Esophagus (tissue), 2 donors: ENCODE results near the gene SART3. TPM values are rescaled to one million over a fixed set of nuclear protein-coding genes. Genes with fewer than 3 reads are reported as not detected.
A peak's percentile ranks its signal among the peaks of the same experiment; 100 is the strongest.

ENCODE experiments used
- H3K27ac ChIP-seq, 2 donors: one replicate each; pipeline ENCODE4 v1.5.1; 2013; ENCODE audit warnings: low read depth in 2 of 2, mild to moderate bottlenecking in 2 of 2, inconsistent platforms in 1 of 2, low read length in 1 of 2, moderate library complexity in 1 of 2
- H3K27me3 ChIP-seq, 2 donors: one replicate each; pipeline ENCODE4 v1.6.1; 2013; ENCODE audit warnings: low read length in 2 of 2, control low read depth in 1 of 2, mild to moderate bottlenecking in 1 of 2; ENCODE audit not compliant: insufficient read depth in 2 of 2, control insufficient read depth in 1 of 2
- H3K36me3 ChIP-seq, 2 donors: one replicate each; pipeline ENCODE4 v1.6.1; 2013; ENCODE audit warnings: low read length in 1 of 2; ENCODE audit not compliant: control insufficient read depth in 2 of 2, insufficient read depth in 2 of 2
- H3K4me1 ChIP-seq, 2 donors: one replicate each; pipeline ENCODE4 v1.6.1; 2013; ENCODE audit warnings: low read length in 1 of 2; ENCODE audit not compliant: control insufficient read depth in 2 of 2, insufficient read depth in 2 of 2
- H3K4me3 ChIP-seq, 2 donors: one replicate each; pipeline ENCODE4 v1.5.1; 2013; ENCODE audit warnings: low read length in 2 of 2, mild to moderate bottlenecking in 2 of 2, low read depth in 1 of 2, moderate library complexity in 1 of 2
- H3K9me3 ChIP-seq, 2 donors: one replicate each; pipeline ENCODE4 v1.6.1; 2013; ENCODE audit warnings: mild to moderate bottlenecking in 2 of 2, low read depth in 1 of 2, low read length in 1 of 2, moderate library complexity in 1 of 2; ENCODE audit not compliant: control insufficient read depth in 2 of 2, insufficient read depth in 1 of 2
- WGBS, 2 donors: extraction: QIAGEN DNeasy Blood & Tissue Kit; methylation state at CpG; one replicate each; pipeline ENCODE4 v1.1.7; 2013; 5-methylcytosine and 5-hydroxymethylcytosine counted together
- polyA plus RNA-seq, 2 donors: library from polyadenylated mRNA; stranded (reverse); fragments of 200-250 nt; gene quantifications; one replicate each; pipeline ENCODE4 v1.2.3, GENCODE V29; 2013
- donor health status: healthy with polysubstance abuse.
- donor health status: Bipolar disorder and iron deficiency.

Gene SART3
- polyA plus RNA-seq, 2 donors = 10.8 to 16.0 TPM

DNA sequence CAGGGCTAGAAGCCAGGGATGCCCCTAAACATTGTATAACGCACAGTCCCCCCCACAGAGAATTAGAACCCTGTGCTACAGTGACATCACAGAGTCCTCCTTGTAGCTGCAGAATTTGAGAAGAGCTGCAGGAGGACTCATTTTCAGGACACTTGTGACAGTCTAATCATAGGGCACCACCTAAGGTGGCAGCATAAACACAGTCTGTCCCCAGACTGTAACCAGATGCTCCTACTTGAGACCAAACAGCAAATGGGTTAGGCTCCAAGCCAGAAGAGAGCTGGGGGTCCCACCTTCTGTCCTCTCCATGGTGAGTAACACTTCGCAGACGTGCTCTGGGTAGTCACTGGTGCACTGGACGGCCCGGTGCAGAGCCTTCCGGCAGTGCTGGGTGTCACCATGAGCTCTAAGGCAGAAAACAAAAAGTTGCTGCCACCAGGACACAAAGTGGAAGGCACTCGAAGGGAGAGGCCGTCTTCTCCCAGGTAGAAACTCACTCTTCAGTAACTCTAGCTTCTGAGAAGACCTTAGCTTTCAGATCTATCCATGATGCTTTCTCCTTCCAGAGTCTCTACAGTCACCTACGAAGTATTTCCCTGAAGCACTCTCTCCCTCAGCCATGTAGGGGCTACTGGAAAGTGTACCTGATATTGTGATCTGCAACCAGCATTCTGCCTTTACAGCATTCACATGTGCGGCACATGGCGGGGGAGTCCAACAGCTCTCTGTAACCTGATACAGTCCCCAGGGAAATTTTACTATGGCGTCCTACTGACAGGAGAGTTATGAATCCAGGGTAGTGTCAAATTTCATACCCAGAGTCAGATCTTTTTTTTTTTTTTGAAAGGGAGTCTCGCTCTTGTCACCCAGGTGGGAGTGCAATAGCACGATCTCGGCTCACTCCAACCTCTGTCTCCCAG is 28.8 kb downstream of the SART3 start:
- WGBS, 2 donors = 91 to 93% methylated on average over 15 of the region's 15 CpGs

DNA sequence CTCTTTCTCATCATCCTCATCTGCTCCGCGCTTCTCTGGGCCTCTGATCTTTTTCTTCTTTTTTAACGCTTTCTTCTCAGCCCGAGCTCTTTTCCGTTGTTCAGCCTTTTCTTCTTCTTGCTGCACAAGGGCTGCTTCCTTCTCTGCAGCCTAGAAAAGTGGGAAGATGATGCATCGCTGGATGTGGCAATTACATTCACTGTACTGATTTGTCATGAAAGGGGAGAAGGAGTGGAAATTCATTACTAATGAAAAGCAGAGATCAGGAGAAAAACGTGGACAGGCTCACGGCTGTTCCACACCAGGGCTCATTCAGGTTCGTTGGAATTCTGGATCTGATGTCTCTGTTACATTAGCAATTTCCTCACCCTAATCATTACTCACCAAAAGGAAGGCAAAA is 30.8 kb downstream of the SART3 start:
- Histone ChIP-seq H3K4me1 (no peaks in the 10 kb centered on the region), H3K27me3 (no peaks in the 10 kb centered on the region), H3K9me3 (no peaks in the 10 kb centered on the region), H3K36me3 (peaks cover 16 to 46% of the 10 kb centered on the region in 2 donors), H3K4me3 (no peak overlapping the region), H3K27ac (no peak overlapping the region)
- 94 to 95% methylated on average over 9 of the region's 9 CpGs for WGBS, 2 donors

More for the DNA sequence above, 28.8 kb downstream of the SART3 start:
- H3K4me1 ChIP-seq = no peaks in the 10 kb centered on the region
- no peaks in the 10 kb centered on the region for H3K9me3 ChIP-seq
- peaks cover 17 to 35% of the 10 kb centered on the region in 2 donors for H3K36me3 ChIP-seq
- no peak overlapping the region for H3K4me3 ChIP-seq
- no peak overlapping the region for H3K27ac ChIP-seq
- H3K27me3 ChIP-seq = no peaks in the 10 kb centered on the region

DNA sequence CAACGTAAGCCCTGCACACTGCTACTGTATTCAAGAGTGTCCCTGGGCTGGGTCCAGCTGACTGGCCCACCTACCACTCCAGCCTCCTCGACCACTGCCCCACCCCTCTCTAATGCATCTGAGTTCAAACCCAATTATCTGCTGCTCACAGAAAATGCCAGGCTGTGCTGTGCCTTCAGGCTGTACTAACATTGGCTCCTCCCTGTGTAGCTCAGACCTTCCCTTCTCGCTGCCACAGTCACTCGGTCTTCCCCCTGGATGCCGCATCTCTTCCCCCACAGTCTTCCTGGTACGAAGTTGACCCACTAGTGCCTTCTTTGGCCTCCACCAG is 33.8 kb downstream of the SART3 start:
- Histone ChIP-seq H3K27ac (no peak overlapping the region), H3K27me3 (no peaks in the 10 kb centered on the region), H3K36me3 (peaks cover 30 to 61% of the 10 kb centered on the region in 2 donors), H3K4me3 (no peak overlapping the region), H3K4me1 (no peaks in the 10 kb centered on the region), H3K9me3 (no peaks in the 10 kb centered on the region)
- WGBS, 2 donors = 87 to 89% methylated on average over 6 of the region's 6 CpGs

DNA sequence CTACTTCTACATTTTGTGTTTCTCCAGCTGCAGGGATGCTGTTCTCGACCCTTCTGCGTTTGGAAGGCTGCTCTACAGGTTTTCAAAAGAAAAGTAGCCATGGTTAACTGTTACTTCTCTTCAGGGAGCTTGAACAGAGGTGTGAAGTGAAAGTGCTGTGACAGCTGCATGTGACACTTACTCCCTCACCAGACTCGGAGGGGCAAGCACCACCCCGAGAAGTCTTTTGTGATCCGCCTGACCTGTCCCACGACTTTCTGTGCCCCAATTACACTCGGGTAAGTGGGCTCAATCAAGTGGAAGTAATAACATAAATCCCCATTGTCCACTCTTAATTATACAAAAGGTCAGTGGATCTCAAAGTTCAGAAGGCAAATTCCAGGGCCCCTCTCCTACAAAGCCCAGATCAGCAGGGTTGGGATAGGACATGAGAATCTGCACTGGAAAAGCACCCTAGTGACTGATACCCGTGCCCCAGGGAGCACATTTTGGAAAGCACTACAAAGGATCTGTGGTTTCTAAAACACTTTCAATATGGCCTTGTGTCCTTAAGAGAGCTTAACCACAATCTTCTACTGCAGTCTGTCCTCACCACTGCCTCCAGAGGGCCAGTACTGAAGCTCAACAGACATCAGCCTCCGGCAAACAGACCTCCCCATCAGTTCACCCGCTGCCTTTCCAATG is 34.3 kb downstream of the SART3 start:
- H3K27ac ChIP-seq = no peak overlapping the region
- H3K27me3 ChIP-seq = no peaks in the 10 kb centered on the region
- no peaks in the 10 kb centered on the region for H3K9me3 ChIP-seq
- peaks cover 28 to 57% of the 10 kb centered on the region in 2 donors for H3K36me3 ChIP-seq
- WGBS, 2 donors = 72 to 81% methylated on average over 10 of the region's 10 CpGs
- H3K4me1 ChIP-seq = no peaks in the 10 kb centered on the region
- H3K4me3 ChIP-seq = no peak overlapping the region

DNA sequence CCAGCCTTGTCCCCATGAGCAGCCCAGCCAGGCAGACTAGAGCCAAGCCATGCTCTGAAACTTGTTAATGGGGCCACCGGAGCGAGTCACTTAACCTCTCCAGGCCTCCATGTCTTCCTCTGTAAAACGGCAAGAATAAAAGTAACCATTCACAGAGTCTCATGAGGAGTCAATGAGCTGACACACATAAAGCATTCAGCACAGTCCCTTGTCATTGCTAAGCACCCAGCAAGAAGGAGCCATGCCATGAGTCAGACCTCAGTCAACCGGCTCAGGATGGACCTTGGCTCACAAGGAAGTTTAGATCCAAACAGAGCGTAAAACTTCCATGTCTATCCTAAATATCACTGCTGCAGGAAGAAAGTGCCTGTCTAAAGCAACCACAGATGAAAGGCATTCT is 35.3 kb downstream of the SART3 start:
- WGBS, 2 donors = 79 to 81% methylated on average over 5 of the region's 5 CpGs
- peaks cover 26 to 60% of the 10 kb centered on the region in 2 donors for H3K36me3 ChIP-seq

DNA sequence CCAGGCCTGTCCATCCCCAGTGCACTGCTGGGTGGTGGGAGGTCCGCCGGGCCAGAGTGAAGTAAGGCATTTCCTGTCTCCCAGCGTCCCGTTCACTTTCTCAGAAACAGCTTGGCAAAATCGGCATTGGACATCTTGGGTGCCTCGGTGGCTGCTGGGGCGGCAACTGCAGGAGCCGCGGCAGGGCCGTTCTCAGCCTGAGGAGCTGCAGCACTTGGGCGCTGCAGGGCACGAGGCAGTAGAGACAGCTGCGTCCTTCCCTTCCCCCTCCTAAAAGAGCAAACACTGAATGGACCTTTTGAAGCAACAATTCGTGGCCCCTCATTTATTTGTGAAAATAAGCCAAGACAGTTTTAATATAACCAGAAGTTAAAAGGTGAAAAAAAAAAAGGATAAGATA is 37.6 kb downstream of the SART3 start:
- Histone ChIP-seq H3K27me3 (no peaks in the 10 kb centered on the region), H3K36me3 (peaks cover 26 to 64% of the 10 kb centered on the region in 2 donors), H3K4me3 (no peak overlapping the region), H3K9me3 (no peaks in the 10 kb centered on the region), H3K4me1 (no peaks in the 10 kb centered on the region), H3K27ac (no peak overlapping the region)
- WGBS, 2 donors = 86 to 87% methylated on average over 14 of the region's 14 CpGs

More for the DNA sequence above, 35.3 kb downstream of the SART3 start:
- Histone ChIP-seq H3K27me3 (no peaks in the 10 kb centered on the region), H3K4me1 (no peaks in the 10 kb centered on the region), H3K9me3 (no peaks in the 10 kb centered on the region), H3K27ac (peak overlapping the region in 1 of 2 donors; percentile 13), H3K4me3 (no peak overlapping the region)

DNA sequence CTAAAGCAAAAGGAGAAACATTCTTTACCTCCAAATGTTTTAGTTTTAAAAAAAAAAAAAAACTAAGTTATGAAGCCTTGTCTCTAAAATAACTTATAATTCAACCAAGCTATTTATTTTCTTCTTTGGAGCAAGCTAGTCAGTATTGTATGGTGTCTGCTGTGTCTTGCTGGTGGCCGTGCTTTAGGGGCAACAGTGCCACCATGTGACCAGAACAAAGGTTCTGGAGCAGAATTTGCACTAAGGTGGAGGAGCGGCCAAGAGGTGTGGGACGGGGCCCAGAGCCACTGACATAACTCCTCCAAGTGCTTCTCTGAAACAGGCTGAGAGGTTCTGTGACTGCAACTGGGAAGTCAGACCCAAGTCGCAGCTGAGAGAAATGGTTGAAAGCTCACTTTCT is 41.4 kb downstream of the SART3 start:
- Histone ChIP-seq H3K27ac (no peak overlapping the region), H3K4me3 (no peak overlapping the region), H3K4me1 (peaks cover 6 to 13% of the 10 kb centered on the region in 2 donors), H3K27me3 (no peaks in the 10 kb centered on the region), H3K9me3 (no peaks in the 10 kb centered on the region), H3K36me3 (peaks cover 15 to 44% of the 10 kb centered on the region in 2 donors)
- WGBS, 2 donors = 68 to 69% methylated on average over 4 of the region's 4 CpGs

DNA sequence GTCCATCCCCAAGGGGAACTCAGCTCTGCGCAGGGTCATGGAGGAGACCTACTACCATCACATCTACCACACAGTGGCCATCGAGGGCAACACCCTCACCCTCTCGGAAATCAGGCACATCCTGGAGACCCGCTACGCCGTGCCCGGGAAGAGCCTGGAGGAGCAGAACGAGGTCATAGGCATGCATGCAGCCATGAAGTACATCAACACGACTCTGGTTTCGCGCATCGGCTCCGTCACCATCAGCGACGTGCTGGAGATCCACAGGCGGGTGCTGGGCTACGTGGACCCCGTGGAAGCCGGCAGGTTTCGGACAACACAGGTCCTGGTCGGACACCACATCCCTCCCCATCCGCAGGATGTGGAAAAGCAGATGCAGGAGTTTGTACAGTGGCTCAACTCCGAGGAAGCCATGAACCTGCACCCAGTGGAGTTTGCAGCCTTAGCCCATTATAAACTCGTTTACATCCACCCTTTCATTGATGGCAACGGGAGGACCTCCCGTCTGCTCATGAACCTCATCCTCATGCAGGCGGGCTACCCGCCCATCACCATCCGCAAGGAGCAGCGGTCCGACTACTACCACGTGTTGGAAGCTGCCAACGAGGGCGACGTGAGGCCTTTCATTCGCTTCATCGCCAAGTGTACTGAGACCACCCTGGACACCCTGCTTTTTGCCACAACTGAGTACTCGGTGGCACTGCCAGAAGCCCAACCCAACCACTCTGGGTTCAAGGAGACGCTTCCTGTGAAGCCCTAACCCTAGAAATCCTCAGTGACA is 42.1 kb downstream of the SART3 start:
- Histone ChIP-seq H3K36me3 (peaks cover 12 to 37% of the 10 kb centered on the region in 2 donors), H3K27me3 (no peaks in the 10 kb centered on the region), H3K4me1 (peaks cover 6 to 13% of the 10 kb centered on the region in 2 donors), H3K4me3 (no peak overlapping the region), H3K27ac (no peak overlapping the region), H3K9me3 (no peaks in the 10 kb centered on the region)
- WGBS, 2 donors = 92 to 93% methylated on average over 39 of the region's 39 CpGs

DNA sequence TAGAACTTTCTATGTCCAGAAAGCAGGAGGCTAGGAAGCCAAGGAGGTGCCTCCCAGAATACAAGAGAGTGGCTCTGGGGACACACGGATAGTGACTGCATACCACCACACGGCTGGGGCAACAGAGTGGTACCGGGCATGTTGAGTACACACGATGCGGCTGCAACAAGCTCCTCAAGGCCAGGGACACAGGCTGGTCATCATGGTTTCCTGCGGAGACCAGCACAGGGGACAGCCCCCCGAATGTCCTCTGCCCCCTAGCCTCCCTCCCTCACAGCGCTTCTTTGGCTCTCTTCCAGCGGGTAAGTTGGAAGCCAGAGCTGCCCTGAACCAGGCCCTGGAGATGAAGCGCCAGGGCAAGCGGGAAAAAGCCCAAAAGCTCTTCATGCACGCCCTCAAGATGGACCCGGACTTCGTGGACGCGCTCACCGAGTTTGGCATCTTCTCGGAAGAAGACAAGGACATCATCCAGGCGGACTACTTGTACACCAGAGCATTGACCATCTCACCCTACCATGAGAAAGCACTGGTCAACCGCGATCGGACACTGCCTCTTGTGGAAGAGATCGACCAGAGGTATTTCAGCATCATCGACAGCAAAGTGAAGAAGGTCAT is 42.8 kb downstream of the SART3 start:
- peaks cover 6 to 13% of the 10 kb centered on the region in 2 donors for H3K4me1 ChIP-seq
- H3K27me3 ChIP-seq = no peaks in the 10 kb centered on the region
- 94 to 95% methylated on average over 22 to 24 of the region's 24 CpGs for WGBS, 2 donors
- H3K27ac ChIP-seq = no peak overlapping the region
- peaks cover 7 to 31% of the 10 kb centered on the region in 2 donors for H3K36me3 ChIP-seq
- no peak overlapping the region for H3K4me3 ChIP-seq
- no peaks in the 10 kb centered on the region for H3K9me3 ChIP-seq
